ENCODE data around the gene CEACAM6.
"Not testable (repeated sequence)": the region's sequence is repeated elsewhere in the genome, so short reads cannot be mapped to it uniquely, and the experiment has no call there.

The CEACAM6 gene

GRCh38 chr19:41755328-41755913 is at the start of gene CEACAM6:
Gene CEACAM6, plus strand, starts transcription at chr19:41755530. Its CDS starts 109 bp downstream, at chr19:41755639.
- DNase-seq: no peak

GRCh38 chr19:41706741-41707501 is 48.4 kb upstream of the CEACAM6 start:
- peak; percentile 56 to 61 for DNase-seq

GRCh38 chr19:41707502-41707812 is 47.9 kb upstream of the CEACAM6 start:
- no peak for DNase-seq

- DNase-seq: no peak
These were observed 47.4 kb upstream of the CEACAM6 start for GRCh38 chr19:41707871-41708371.

GRCh38 chr19:41708481-41708880 is 46.8 kb upstream of the CEACAM6 start, which contains the start of gene CEACAM5:
Gene CEACAM5, plus strand, starts transcription at chr19:41708626. Its CDS starts 106 bp downstream, at chr19:41708732.
- no peak for DNase-seq

GRCh38 chr19:41709516-41709915 is 45.8 kb upstream of the CEACAM6 start:
- not testable (repeated sequence) for DNase-seq

GRCh38 chr19:41709951-41710645 is 45.2 kb upstream of the CEACAM6 start:
- DNase-seq: no peak

- no peak for DNase-seq
These were observed 43.7 kb upstream of the CEACAM6 start for GRCh38 chr19:41711376-41712261.

- no peak for DNase-seq
These were observed 40.7 kb upstream of the CEACAM6 start for GRCh38 chr19:41714598-41714997.

- DNase-seq: no peak
These were observed 36.6 kb upstream of the CEACAM6 start for GRCh38 chr19:41718761-41719160.

- DNase-seq: no peak
These were observed 35.2 kb upstream of the CEACAM6 start for GRCh38 chr19:41720103-41720502.

GRCh38 chr19:41726493-41726892 is 28.8 kb upstream of the CEACAM6 start:
- no peak for DNase-seq

- no peak for DNase-seq
These were observed 21.2 kb upstream of the CEACAM6 start for GRCh38 chr19:41734156-41734555.

GRCh38 chr19:41734585-41734984 is 20.7 kb upstream of the CEACAM6 start:
- DNase-seq: no peak

- DNase-seq: no peak
These were observed 20.2 kb upstream of the CEACAM6 start for GRCh38 chr19:41735071-41735600.

- DNase-seq: no peak
These were observed 16.0 kb upstream of the CEACAM6 start for GRCh38 chr19:41739361-41739760.

- no peak for DNase-seq
These were observed 14.7 kb upstream of the CEACAM6 start for GRCh38 chr19:41740415-41741243.

GRCh38 chr19:41741244-41741554 is 14.1 kb upstream of the CEACAM6 start:
- DNase-seq: no peak

- no peak for DNase-seq
These were observed 10.5 kb upstream of the CEACAM6 start for GRCh38 chr19:41744850-41745249.

GRCh38 chr19:41745756-41746155 is 9.6 kb upstream of the CEACAM6 start:
- no peak for DNase-seq

- DNase-seq: peak; percentile 23 to 40
These were observed 8.6 kb upstream of the CEACAM6 start for GRCh38 chr19:41746593-41747227.
